ENCODE results near the gene DNAJC8.

DNA sequence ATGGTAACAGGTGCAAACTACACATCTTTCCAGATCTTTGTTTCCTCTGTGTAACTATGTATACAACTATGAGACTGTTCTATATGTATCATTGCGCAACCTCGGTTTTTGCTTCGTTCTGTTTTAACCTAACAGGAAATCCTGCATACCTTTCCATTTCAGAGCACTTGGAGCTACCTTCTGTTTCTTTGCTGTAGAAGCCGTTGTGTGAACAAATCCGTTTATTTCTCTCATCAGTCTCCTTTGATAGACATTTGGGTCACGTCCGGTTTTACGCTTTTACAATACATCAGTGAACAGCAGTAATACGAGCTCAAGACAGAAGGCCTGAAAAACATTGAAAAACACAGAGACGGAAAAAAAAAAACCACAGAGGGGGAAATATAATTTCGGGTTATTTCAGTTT, 13.6 kb upstream of the DNAJC8 start:
- TF ChIP-seq, protein P1, sequence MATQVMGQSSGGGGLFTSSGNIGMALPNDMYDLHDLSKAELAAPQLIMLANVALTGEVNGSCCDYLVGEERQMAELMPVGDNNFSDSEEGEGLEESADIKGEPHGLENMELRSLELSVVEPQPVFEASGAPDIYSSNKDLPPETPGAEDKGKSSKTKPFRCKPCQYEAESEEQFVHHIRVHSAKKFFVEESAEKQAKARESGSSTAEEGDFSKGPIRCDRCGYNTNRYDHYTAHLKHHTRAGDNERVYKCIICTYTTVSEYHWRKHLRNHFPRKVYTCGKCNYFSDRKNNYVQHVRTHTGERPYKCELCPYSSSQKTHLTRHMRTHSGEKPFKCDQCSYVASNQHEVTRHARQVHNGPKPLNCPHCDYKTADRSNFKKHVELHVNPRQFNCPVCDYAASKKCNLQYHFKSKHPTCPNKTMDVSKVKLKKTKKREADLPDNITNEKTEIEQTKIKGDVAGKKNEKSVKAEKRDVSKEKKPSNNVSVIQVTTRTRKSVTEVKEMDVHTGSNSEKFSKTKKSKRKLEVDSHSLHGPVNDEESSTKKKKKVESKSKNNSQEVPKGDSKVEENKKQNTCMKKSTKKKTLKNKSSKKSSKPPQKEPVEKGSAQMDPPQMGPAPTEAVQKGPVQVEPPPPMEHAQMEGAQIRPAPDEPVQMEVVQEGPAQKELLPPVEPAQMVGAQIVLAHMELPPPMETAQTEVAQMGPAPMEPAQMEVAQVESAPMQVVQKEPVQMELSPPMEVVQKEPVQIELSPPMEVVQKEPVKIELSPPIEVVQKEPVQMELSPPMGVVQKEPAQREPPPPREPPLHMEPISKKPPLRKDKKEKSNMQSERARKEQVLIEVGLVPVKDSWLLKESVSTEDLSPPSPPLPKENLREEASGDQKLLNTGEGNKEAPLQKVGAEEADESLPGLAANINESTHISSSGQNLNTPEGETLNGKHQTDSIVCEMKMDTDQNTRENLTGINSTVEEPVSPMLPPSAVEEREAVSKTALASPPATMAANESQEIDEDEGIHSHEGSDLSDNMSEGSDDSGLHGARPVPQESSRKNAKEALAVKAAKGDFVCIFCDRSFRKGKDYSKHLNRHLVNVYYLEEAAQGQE (IDR thresholded peaks at IDR 0.05; ENCODE audit: insufficient read depth in 1 of 2, low read depth in 2 of 2, low read length in 2 of 2) = no peak
- no peak for TF ChIP-seq TAF1 (IDR thresholded peaks at IDR 0.05; ENCODE audit: borderline replicate concordance, insufficient read depth, low read length)
- TF ChIP-seq SIN3A (IDR thresholded peaks at IDR 0.05; ENCODE audit: borderline replicate concordance, insufficient read depth, low read length) = no peak
- TF ChIP-seq POLR2AphosphoS5 (IDR thresholded peaks at IDR 0.05; ENCODE audit: low read depth, low read length) = 0 out of 2 replicates have a peak, but pooled peaks have one; percentile 2

Data from PFSK-1 (cell line).